DMS153 treated with DMSO at 0.1 percent for 48 hours (cell line): ENCODE data around the gene PILRA.
"Not testable (repeated sequence)": the region's sequence is repeated elsewhere in the genome, so short reads cannot be mapped to it uniquely, and the experiment has no call there.

Source experiments
- DNase-seq: peaks from one replicate; lab custom pipeline; 2025; ENCODE audit not compliant: unreplicated experiment; lab: John Stamatoyannopoulos, UW

PILRA gene

GRCh38 chr7:100357131-100357561, 16.1 kb upstream of the PILRA start:
- DNase-seq = no peak

GRCh38 chr7:100358027-100358856, 15.0 kb upstream of the PILRA start, which contains the start of gene PILRB:
Gene PILRB (plus strand): TSS chr7:100358117. CDS start chr7:100358303, 186 bp downstream.
- DNase-seq = no peak

- no peak for DNase-seq
Measured at GRCh38 chr7:100358857-100359212, 14.5 kb upstream of the PILRA start.

- no peak for DNase-seq
Measured at GRCh38 chr7:100360135-100360854, 13.0 kb upstream of the PILRA start.

GRCh38 chr7:100363098-100363497, 10.2 kb upstream of the PILRA start:
- DNase-seq = no peak

GRCh38 chr7:100363797-100364196, 9.5 kb upstream of the PILRA start:
- not testable (repeated sequence) for DNase-seq

- DNase-seq = no peak
Measured at GRCh38 chr7:100364480-100364879, 8.8 kb upstream of the PILRA start.

GRCh38 chr7:100365998-100366367, 7.3 kb upstream of the PILRA start:
- not testable (repeated sequence) for DNase-seq

GRCh38 chr7:100366411-100367250, 6.7 kb upstream of the PILRA start:
- DNase-seq = no peak

- no peak for DNase-seq
Measured at GRCh38 chr7:100367251-100367620, 6.1 kb upstream of the PILRA start.

GRCh38 chr7:100367676-100368613, 5.3 kb upstream of the PILRA start:
- no peak for DNase-seq

GRCh38 chr7:100369105-100369504, 4.2 kb upstream of the PILRA start:
- no peak for DNase-seq

- DNase-seq = no peak
Measured at GRCh38 chr7:100370303-100370702, 3.0 kb upstream of the PILRA start.

- DNase-seq = no peak
Measured at GRCh38 chr7:100370746-100371145, 2.5 kb upstream of the PILRA start.

GRCh38 chr7:100371561-100372171, 1.6 kb upstream of the PILRA start:
- no peak for DNase-seq

GRCh38 chr7:100372256-100372655, 1.0 kb upstream of the PILRA start:
- DNase-seq = no peak

GRCh38 chr7:100372694-100373093, 593 bp upstream of the PILRA start:
- no peak for DNase-seq

- DNase-seq = not testable (repeated sequence)
Measured at GRCh38 chr7:100373870-100374598, 747 bp downstream of the PILRA start.

- no peak for DNase-seq
Measured at GRCh38 chr7:100374601-100375000, 1.3 kb downstream of the PILRA start.
